ENCODE measurements around the gene HOXB7. TPM values are rescaled to one million over a fixed set of nuclear protein-coding genes. Genes with fewer than 3 reads are reported as not detected.
A peak's percentile ranks its signal among the peaks of the same experiment; 100 is the strongest.

HOXB7 gene
- total and polyA plus RNA-seq, 4 donors: 0.08 to 0.31 (median 0.27) TPM

DNA sequence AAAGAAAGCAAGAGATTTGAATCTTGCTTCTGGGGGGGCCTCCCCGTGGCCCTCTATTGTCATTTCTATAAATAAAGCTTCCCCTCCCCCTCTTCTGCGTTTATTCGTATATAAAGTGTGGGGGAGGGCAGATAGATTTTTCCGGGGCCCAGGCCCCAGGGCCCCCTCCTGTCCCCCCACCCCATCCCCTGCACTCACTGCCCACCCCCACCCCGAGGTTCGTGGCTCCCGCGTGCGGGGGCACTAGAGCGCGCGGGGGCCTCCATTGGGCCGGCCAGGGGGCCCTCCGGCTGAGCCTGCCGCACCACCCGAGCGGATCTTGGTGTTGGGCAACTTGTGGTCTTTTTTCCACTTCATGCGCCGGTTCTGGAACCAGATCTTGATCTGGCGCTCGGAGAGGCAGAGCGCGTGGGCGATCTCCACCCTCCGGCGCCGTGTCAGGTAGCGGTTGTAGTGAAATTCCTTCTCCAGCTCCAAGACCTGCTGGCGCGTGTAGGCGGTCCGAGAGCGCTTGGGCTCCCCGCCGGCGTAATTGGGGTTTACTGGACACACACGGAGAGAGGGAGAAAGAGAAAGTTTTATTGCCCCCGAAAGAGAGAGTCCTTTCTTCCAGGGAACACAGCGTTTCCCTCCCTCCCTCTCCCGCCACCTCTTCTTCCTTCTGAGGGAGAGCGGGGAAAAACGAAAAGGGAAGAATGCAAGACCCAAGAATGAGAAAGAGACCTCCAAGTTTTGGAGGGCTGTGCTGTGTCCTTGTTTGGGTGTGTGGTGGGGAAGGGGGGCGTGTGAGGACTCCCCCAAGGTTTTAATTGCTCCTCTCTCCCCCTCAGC lies 34.1 kb downstream of the HOXB7 start:
- Histone ChIP-seq H3K4me1 (ENCODE audit: control insufficient read depth in 4 of 4, insufficient read depth in 4 of 4, low read length in 3 of 4) (peaks cover 0 to 3% (median 1%) of the 10 kb centered on the region in 4 donors), H3K36me3 (ENCODE audit: control insufficient read depth in 4 of 4, insufficient read depth in 3 of 4, low read depth in 1 of 4, low read length in 3 of 4) (no peaks in the 10 kb centered on the region), H3K9me3 (ENCODE audit: control insufficient read depth in 4 of 4, low read length in 3 of 4) (no peaks in the 10 kb centered on the region), H3K27ac (ENCODE audit: low read depth in 1 of 2, low read length in 2 of 2) (peak overlapping the region; percentile 70 to 72), H3K9ac (ENCODE audit: low read depth in 1 of 2, low read length in 2 of 2) (no peak overlapping the region), H3K27me3 (ENCODE audit: control insufficient read depth in 4 of 4, insufficient read depth in 4 of 4, low read length in 3 of 4) (peaks cover 0 to 24% (median 5%) of the 10 kb centered on the region in 4 donors), H3K4me3 (ENCODE audit: low read depth in 1 of 3, low read length in 3 of 3) (peak overlapping the region in 1 of 3 donors; percentile 46)
- TF ChIP-seq GABPA (IDR thresholded peaks at IDR 0.05 in 1 of 2, conservative IDR thresholded peaks at IDR 0.05 in 1 of 2) (no peak), HNF4G (IDR thresholded peaks at IDR 0.05) (no peak), JUND (IDR thresholded peaks at IDR 0.05) (no peak), RXRA (IDR thresholded peaks at IDR 0.05) (no peak), FOXA1 (IDR thresholded peaks at IDR 0.05) (no peak), HNF4A (conservative IDR thresholded peaks at IDR 0.05) (no peak), YY1 (IDR thresholded peaks at IDR 0.05) (no peak), SP1 (IDR thresholded peaks at IDR 0.05) (no peak)
- TF ChIP-seq, protein P1, sequence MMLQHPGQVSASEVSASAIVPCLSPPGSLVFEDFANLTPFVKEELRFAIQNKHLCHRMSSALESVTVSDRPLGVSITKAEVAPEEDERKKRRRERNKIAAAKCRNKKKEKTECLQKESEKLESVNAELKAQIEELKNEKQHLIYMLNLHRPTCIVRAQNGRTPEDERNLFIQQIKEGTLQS (IDR thresholded peaks at IDR 0.05): no peak
- TF ChIP-seq, protein P2, sequence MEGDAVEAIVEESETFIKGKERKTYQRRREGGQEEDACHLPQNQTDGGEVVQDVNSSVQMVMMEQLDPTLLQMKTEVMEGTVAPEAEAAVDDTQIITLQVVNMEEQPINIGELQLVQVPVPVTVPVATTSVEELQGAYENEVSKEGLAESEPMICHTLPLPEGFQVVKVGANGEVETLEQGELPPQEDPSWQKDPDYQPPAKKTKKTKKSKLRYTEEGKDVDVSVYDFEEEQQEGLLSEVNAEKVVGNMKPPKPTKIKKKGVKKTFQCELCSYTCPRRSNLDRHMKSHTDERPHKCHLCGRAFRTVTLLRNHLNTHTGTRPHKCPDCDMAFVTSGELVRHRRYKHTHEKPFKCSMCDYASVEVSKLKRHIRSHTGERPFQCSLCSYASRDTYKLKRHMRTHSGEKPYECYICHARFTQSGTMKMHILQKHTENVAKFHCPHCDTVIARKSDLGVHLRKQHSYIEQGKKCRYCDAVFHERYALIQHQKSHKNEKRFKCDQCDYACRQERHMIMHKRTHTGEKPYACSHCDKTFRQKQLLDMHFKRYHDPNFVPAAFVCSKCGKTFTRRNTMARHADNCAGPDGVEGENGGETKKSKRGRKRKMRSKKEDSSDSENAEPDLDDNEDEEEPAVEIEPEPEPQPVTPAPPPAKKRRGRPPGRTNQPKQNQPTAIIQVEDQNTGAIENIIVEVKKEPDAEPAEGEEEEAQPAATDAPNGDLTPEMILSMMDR (IDR thresholded peaks at IDR 0.05; ENCODE audit: low read depth, low read length, missing input control): no peak
- TF ChIP-seq, protein P3, sequence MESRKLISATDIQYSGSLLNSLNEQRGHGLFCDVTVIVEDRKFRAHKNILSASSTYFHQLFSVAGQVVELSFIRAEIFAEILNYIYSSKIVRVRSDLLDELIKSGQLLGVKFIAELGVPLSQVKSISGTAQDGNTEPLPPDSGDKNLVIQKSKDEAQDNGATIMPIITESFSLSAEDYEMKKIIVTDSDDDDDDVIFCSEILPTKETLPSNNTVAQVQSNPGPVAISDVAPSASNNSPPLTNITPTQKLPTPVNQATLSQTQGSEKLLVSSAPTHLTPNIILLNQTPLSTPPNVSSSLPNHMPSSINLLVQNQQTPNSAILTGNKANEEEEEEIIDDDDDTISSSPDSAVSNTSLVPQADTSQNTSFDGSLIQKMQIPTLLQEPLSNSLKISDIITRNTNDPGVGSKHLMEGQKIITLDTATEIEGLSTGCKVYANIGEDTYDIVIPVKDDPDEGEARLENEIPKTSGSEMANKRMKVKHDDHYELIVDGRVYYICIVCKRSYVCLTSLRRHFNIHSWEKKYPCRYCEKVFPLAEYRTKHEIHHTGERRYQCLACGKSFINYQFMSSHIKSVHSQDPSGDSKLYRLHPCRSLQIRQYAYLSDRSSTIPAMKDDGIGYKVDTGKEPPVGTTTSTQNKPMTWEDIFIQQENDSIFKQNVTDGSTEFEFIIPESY (IDR thresholded peaks at IDR 0.05): no peak
- no peak for DNase-seq (ENCODE audit: low spot score)
- 15% methylated on average over 43 of the region's 43 CpGs for WGBS

DNA sequence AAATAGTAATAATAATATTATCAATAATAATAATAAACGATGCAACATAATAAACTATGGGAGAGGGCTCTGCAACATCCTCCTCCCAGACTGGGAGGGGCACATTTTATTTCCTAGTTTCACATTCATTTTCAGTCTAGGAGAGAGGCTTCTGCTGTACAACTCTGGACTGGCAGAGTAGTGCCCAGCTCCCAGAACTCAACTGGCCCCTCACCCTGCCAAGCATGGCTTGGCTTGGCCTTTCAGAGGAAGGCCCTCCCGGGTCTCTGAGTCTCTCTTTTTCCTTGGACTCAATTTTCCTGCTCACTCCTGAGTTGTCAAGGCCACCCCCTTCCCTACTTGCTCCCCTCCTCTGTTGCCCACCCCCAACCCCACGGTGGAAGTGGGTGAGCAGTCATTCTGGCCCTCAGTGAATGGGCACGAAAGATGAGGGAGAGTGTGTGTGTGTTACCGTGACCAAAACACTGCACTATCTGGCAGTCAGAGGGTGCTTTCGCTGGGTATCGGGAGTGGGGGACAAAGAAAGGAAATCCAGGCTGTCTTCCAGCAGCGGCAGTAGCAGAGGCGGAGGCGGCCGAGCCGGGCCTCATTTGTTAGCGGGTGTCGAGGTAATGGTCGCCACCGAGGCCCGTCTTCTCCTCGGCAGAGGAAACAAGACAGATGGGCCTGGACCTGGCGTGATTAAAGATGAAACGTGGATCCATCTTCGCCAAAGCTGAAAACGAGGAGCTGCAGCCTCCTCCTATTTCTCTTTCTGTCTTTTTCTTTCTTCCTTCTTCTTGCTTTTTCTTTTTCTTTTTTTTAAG lies 34.9 kb downstream of the HOXB7 start:
- TF ChIP-seq, protein P4, sequence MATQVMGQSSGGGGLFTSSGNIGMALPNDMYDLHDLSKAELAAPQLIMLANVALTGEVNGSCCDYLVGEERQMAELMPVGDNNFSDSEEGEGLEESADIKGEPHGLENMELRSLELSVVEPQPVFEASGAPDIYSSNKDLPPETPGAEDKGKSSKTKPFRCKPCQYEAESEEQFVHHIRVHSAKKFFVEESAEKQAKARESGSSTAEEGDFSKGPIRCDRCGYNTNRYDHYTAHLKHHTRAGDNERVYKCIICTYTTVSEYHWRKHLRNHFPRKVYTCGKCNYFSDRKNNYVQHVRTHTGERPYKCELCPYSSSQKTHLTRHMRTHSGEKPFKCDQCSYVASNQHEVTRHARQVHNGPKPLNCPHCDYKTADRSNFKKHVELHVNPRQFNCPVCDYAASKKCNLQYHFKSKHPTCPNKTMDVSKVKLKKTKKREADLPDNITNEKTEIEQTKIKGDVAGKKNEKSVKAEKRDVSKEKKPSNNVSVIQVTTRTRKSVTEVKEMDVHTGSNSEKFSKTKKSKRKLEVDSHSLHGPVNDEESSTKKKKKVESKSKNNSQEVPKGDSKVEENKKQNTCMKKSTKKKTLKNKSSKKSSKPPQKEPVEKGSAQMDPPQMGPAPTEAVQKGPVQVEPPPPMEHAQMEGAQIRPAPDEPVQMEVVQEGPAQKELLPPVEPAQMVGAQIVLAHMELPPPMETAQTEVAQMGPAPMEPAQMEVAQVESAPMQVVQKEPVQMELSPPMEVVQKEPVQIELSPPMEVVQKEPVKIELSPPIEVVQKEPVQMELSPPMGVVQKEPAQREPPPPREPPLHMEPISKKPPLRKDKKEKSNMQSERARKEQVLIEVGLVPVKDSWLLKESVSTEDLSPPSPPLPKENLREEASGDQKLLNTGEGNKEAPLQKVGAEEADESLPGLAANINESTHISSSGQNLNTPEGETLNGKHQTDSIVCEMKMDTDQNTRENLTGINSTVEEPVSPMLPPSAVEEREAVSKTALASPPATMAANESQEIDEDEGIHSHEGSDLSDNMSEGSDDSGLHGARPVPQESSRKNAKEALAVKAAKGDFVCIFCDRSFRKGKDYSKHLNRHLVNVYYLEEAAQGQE (IDR thresholded peaks at IDR 0.05): no peak
- TF ChIP-seq, protein P3 (IDR thresholded peaks at IDR 0.05): no peak
- TF ChIP-seq, protein P5, sequence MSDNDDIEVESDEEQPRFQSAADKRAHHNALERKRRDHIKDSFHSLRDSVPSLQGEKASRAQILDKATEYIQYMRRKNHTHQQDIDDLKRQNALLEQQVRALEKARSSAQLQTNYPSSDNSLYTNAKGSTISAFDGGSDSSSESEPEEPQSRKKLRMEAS (IDR thresholded peaks at IDR 0.05): no peak
- TF ChIP-seq HNF4A (conservative IDR thresholded peaks at IDR 0.05) (no peak), GABPA (IDR thresholded peaks at IDR 0.05 in 1 of 2, conservative IDR thresholded peaks at IDR 0.05 in 1 of 2) (no peak), NR2F2 (IDR thresholded peaks at IDR 0.05) (no peak), JUND (IDR thresholded peaks at IDR 0.05) (no peak), FOXA1 (IDR thresholded peaks at IDR 0.05) (no peak)
- Histone ChIP-seq H3K4me3 (ENCODE audit: low read depth in 1 of 3, low read length in 3 of 3) (peak overlapping the region in 1 of 3 donors; percentile 46), H3K9me3 (ENCODE audit: control insufficient read depth in 4 of 4, low read length in 3 of 4) (no peaks in the 10 kb centered on the region), H3K4me1 (ENCODE audit: control insufficient read depth in 4 of 4, insufficient read depth in 4 of 4, low read length in 3 of 4) (peaks cover 0 to 3% (median 0%) of the 10 kb centered on the region in 4 donors), H3K27ac (ENCODE audit: low read depth in 1 of 2, low read length in 2 of 2) (peak overlapping the region; percentile 22 to 70), H3K9ac (ENCODE audit: low read depth in 1 of 2, low read length in 2 of 2) (no peak overlapping the region), H3K36me3 (ENCODE audit: control insufficient read depth in 4 of 4, insufficient read depth in 3 of 4, low read depth in 1 of 4, low read length in 3 of 4) (no peaks in the 10 kb centered on the region), H3K27me3 (ENCODE audit: control insufficient read depth in 4 of 4, insufficient read depth in 4 of 4, low read length in 3 of 4) (peaks cover 0 to 18% (median 7%) of the 10 kb centered on the region in 4 donors)
- DNase-seq (ENCODE audit: low spot score): no peak
- WGBS: 20% methylated on average over 22 of the region's 22 CpGs

Measured in liver (tissue), 9 donors.